ENCODE measurements around the gene SLIT3.
"Not testable (repeated sequence)": the region's sequence is repeated elsewhere in the genome, so short reads cannot be mapped to it uniquely, and the experiment has no call there.

Gene SLIT3

DNA sequence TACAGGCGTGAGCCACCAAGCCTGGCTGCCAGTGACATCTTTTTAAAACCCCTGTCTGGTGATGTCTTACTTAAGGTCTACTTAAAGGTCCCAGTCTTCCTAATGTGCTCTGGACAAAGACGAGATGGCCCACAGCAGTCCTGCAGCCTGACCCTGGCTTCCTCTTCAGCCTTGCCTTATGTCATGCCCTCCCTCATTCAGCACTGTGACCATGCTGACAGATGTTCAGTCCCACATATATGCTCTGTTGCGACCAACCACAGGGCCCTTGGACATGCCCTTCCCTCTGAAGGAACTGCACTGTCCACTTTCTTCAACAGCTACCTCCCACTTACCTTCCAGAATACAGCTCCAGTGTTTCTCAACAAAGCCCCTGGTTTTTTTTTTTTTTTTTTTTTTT lies 548.9 kb downstream of the SLIT3 start:
- DNase-seq (ENCODE audit: low spot score) (no peak), FAIRE-seq (no peak)

DNA sequence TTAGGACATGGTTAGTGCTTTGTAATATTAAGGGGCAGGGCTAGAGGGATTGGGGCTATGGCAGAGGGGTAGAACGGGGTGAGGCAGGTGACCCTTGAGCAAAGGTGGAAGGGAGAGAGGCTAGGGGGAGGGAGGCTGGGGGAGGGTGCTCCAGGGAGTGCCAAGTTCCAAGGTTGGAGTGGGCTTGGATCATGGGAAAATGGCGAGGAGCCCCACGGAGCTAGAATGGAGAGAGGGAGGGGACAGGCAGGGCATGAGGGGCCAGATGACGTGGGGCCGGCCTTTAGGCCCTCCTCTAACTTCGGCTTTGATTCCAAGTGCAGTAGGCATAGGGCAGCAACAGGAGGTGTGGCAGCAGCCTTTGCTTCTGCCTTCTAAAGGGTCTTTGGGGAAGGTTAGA lies 550.0 kb downstream of the SLIT3 start:
- FAIRE-seq (no peak), DNase-seq (ENCODE audit: low spot score) (no peak)

DNA sequence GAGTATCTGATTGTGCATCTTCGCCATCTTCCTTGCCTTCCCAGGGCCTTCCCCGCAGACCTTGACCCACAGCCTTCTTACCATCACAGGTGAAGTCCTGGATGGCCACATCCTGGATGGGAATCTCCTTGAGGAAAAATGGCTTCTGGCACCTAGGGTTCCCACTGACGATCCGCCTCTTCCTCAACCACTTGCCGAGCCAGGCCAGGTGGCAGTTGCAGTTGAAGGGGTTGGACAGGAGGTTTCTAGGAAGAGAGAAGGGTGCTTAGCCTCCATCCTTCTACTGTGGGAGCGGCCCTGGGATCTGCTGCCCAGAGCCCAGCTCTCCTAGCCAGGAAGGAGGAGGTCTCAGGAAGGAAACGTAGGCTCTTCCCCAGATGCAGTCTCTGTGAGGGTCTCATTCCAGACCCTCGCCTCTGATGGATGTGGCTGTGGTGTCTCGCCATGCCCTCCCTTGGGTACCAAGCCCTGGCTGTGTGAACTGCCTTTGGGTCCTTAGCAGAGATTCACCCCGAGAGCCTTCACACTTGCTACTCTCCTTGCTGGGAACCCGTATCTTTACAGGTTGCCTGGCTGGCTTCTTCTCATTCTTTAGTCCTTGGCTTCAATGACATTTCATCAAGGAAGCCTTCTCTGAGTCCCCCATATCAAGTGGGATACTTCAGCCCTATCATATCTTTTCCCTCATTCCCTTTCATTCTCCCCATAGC lies 551.4 kb downstream of the SLIT3 start:
- no peak for FAIRE-seq
- no peak for DNase-seq (ENCODE audit: low spot score)

DNA sequence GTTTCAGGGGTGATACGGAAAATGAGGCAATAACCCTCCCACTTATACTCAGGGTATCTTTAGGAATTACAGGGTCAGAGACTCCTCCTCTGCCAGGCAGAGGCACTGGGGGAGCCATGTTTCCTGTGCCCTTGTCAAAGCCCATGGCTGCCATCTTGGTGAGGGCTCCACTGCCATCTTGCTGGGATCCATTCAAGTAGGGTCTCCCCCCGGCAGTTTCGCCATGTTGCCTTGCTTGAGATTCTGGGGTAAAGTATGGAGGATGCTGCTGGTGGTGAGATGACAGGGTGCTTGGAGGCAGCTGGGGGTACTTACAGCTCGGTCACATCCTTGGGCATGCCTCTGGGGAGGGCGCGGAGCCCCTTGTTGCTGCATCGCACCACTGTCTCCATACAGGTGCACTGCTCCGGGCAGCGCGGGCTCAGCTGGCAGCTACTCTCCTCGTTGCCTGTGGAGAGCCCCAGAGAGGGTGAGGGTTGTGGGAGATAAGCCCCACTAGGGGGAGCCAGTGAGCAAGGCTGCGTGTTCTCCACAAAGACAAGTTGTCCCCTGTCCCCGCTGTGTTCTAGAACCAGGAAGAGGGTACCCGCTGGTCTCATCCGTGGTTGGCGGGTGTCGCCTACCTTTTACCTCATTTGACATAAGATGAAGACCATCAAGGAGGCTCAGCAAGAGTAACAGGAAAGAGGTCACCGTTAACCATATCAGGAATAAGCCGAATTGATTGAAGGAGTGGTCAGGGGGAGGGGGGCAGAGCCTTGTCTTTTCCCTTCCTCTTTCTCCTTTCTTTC lies 552.8 kb downstream of the SLIT3 start:
- no peak for FAIRE-seq
- peak; percentile 36 for DNase-seq (ENCODE audit: low spot score)

DNA sequence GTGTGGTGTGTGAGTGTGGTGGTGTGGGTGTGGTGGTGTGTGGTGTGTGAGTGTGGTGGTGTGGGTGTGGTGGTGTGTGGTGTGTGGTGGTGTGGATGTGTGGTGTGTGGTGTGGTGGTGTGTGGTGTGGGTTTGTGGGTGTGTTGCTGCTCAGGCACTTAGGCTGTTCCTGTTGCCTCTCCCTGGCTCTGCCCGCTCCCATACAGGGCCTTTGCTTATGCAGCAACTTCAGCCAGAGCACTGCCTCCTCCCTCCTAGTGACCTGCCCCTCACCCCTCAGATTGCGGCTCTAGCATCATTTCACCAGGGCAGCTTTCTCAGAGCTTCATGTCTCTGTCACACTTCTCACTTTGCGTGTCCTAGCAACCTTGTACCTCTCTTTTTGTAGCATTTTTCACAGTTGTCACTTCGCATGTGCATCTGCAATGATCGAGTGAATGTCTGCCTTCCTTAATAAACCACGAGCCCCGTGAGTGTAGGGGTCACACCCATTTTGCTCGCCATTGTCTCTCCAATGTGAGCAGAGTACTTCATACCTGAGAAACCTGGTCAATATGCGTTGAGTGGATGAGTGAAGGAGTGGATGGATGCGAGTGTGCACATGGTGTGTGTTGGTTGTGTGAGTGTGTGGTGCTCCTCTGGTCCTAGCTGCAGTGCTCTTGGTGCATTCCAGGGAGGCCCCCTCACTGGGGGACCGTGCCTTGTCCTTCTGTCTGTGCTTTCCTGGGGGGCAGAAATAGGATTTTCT lies 553.9 kb downstream of the SLIT3 start:
- no peak for DNase-seq (ENCODE audit: low spot score)

DNA sequence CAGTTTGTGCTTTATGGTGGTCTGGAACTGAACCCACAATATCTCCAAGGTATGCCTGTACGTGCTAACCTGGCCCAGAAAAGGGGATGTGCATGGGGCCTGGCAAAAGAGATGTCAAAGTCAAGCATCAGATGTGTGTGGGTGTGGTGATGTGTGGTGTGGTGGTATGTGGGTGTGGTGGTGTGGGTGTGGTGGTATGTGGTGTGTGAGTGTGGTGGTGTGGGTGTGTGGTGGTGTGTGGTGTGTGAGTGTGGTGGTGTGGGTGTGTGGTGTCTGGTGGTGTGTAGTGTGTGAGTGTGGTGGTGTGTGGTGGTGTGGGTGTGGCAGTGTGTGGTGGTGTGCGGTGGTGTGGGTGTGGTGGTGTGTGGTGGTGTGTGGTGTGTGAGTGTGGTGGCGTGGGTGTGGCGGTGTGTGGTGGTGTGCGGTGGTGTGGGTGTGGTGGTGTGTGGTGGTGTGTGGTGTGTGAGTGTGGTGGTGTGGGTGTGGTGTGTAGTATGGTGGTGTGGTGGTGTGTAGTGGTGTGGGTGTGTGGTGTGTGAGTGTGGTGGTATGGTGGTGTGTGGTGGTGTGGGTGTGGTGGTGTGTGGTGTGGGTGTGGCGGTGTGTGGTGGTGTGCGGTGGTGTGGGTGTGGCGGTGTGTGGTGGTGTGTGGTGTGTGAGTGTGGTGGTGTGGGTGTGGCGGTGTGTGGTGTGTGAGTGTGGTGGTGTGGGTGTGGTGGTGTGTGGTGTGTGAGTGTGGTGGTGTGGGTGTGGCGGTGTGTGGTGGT lies 554.6 kb downstream of the SLIT3 start:
- peak; percentile 100 for FAIRE-seq
- not testable (repeated sequence) for DNase-seq (ENCODE audit: low spot score)

More for the DNA sequence above, 553.9 kb downstream of the SLIT3 start:
- no peak for FAIRE-seq

DNA sequence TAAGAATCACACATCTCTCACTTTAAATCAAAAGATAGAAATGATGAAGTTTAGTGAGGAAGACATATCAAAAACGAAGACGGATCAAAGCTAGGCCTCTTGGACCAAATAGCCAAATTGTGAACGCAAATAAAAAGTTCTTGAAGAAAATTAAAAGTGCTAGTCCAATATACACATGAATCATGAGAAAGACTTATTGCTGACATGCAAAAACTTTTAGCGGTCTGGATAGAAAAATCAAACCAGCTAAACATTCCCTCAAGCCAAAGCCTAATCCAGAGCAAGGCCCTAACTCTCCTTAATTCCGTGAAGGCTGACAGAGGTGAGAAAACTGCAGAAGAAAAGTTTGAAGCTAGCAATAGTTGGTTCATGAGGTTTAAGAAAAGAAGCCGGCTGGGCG lies 557.3 kb downstream of the SLIT3 start:
- FAIRE-seq (no peak), DNase-seq (ENCODE audit: low spot score) (no peak)

DNA sequence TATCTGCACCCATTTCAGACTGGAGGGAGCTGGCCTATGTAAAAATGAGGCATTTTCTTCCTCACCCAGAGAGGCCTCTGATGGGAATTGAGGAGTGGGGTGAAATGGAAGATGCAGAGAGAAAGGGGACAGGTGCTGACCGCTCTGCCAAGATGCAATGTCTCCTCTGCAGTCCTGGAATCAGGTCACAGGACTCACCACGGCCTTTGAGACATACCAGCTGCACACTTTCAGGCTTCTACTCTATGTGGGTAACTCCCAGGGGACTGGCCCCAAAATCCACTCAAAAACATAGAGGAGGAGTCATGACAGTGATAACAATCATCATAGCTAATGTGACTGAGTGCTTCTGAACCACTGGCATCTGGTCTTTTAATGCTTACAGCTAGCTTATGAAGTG lies 558.6 kb downstream of the SLIT3 start:
- not testable (repeated sequence) for FAIRE-seq; DNase-seq (ENCODE audit: low spot score)

DNA sequence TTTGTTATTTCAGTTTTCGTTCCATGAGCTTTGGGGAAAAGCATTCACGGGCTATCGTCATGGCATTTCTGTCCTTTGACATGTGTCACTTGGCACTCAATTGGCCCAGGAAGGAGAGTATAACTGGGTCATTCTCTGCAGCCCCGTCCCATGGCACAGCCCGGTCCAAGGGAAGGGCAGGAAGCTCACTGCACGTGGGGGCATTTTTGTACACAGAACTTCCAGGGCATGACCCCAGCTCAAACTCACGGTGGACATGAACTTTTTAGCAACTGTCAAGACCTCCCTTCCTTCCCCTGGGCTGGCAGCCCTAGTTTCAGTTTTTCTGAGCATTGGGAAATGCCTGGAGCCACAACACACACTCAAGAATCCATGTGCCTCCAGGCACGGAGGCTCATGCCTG lies 560.1 kb downstream of the SLIT3 start:
- DNase-seq (ENCODE audit: low spot score): no peak
- no peak for FAIRE-seq

DNA sequence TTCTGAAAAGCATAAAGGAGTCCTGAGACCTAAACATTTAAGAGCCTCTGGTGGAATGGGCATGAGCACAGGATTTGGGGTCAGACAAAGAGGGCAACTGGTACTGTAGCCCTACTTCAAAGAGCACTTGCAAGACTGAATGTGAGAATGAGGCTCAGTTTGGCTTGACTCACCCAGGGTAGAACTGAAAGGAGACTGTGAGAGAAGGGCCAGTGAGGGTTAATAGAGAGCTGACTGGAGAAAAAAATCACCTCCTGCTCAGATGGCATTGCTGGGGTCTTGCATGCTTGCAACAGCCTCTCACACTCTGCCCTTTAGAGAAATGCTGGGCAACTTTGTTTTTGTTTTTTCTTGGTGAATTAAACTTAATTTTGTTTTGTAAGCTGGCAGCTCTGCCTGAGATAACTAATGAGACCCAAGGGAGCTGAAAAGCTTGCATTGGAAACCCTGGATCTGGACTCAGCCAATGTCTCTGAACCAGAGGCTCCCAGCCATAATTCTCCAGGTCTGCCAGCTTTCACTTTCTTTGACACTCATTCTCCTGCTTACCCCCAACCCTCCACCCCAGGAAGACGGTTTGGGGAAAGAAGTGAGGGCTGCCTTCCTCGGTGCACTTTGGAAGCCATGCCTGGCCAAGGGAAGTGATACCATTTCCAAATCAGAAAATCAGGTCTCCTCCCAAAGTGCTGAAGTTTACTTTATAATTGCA lies 560.7 kb downstream of the SLIT3 start:
- DNase-seq (ENCODE audit: low spot score): no peak
- FAIRE-seq: no peak

DNA sequence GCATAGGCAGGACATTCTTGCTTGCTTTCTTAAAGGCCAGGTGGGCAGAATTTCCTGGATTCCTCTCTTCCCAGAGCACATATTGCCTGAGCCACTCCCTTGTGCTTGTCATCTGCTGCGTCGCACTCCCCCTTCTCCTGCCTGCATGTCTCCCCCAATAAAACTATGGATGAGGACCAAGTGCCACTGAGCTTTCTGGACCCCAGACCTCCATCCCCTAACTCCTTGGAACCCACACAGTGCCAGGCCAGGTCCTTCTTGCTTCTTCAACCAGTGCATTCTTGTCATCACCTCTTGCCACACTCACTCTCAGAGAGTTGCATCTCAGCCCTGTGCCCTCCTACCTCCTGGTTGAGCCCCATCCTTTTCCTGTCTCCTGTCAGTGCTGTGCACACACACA lies 563.9 kb downstream of the SLIT3 start:
- DNase-seq (ENCODE audit: low spot score) (no peak), FAIRE-seq (no peak)

DNA sequence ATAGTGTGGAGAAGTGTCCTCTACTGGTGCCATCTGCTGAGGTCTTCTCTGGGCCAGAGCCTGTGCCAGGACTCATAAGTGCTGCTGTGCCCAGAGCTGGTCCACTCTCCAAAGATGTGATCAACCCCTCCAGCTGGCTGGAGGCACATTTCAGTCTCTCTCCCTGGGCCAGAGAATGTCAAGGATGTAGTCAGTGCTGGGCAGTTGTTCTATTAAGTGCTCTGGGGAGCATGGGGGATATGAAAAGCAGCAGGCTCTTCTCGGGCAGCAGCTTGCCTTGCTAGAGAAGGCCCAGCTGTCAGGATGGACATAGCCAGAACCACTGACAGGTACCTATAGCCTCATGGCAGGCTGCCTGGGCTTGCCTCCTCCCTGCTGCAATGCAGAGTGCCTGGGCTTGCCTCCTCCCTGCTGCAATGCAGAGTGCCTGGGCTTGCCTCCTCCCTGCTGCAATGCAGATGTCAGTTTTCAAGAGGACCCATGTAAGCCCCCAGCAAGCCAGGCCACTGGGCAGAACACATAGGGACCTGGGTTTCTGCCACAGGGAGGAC lies 564.6 kb downstream of the SLIT3 start:
- FAIRE-seq (no peak), DNase-seq (ENCODE audit: low spot score) (no peak)

DNA sequence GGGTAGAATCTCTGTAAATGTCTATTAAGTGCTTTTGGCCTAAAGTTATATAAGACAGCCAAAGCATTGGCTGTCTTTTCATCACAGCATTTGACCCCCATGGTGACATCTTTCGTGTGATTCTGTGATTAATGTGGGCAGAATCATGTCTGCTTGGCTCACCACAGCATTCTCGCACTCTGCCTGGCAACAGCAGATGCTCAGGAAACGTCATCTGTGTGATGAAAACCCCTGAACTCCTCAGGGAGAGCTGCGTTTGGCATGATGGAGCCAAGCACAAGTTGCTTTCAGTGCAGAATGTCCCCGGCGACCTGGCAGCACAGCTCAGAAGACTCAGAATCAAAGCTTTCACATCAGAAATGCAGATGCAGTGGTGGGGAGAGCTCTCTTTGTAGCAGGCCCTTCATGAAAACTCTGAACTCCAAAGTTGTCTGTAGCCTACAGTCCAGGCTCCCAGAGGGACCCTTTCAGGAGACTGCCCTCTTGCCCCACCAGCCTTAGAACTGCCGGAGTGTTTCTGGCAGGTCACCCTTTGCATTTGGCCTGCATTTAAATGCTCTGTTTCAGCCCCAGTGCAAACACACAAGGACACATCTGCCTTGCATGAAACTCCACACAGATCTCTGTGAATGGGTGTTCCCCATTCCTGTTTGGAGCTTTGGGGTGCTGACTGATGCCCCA lies 566.2 kb downstream of the SLIT3 start:
- no peak for DNase-seq (ENCODE audit: low spot score)
- FAIRE-seq: no peak

DNA sequence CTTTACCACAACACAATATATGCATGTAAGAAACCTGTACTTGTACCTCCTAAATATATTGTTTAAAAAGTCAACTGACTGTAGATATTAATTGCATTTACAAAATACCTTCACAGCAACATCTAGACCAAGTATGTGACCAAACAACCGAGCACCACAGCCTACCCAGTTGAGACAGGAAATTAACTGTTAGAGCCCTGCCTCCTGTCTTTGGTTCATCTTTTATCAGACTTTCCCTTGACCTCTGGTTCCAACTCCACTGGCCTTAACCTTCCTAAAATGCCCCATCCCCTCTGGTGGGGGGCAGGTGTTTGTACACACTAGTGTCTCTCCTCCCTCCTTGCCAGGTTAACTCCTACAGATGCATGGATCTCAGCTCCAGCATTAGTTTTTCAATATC lies 566.8 kb downstream of the SLIT3 start:
- no peak for DNase-seq (ENCODE audit: low spot score)

DNA sequence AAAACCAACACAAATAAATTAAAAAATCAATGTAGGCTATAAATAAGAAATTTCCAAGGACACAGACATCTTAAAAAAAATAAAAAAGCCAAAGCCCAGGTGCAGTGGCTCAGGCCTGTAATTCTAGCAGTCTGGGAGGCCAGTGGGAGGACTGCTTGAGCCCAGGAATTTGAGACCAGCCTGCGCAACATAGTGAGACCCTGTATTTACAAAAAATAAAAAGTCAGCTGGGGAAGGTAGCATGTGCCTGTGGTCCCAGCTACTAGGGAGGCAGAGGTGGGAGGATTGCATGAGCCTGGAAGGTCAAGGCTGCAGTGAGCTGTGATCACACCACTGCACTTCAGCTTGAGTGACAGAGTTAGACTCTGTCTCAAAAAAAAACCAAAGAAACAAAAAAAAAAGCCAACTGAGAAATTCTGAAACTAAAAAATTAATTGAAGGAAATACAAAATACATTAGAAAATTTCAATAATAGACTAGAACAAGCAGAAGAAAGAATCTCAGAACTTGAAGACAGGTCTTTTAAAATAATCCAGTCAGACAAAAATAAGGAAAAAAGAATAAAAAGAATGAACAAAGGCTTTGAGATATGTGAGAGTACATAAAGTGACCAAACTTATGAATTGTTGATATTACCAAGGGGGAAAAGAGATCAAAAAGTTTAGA lies 572.3 kb downstream of the SLIT3 start:
- no peak for DNase-seq (ENCODE audit: low spot score)
- no peak for FAIRE-seq

More for the DNA sequence above, 566.8 kb downstream of the SLIT3 start:
- no peak for FAIRE-seq

DNA sequence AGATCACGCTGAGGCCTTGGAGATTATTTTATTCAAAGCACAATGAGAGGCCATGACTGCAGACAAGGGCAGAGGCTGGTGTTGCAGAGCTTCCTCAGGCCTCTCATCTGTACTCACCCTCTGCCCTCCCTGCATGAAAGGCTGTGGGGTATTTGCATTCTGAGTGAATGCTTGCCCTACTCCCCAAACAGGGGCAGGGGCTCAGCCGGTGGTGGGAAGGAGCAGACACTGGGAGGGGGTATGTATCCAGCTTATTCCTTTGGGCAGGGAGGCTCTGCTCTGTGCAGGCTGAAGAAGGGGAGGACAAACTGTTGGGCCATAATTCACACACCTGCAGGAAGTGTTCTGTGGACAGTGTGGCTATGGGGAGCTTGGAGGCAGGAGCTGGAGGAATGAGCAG lies 573.4 kb downstream of the SLIT3 start:
- no peak for FAIRE-seq
- DNase-seq (ENCODE audit: low spot score): no peak

DNA sequence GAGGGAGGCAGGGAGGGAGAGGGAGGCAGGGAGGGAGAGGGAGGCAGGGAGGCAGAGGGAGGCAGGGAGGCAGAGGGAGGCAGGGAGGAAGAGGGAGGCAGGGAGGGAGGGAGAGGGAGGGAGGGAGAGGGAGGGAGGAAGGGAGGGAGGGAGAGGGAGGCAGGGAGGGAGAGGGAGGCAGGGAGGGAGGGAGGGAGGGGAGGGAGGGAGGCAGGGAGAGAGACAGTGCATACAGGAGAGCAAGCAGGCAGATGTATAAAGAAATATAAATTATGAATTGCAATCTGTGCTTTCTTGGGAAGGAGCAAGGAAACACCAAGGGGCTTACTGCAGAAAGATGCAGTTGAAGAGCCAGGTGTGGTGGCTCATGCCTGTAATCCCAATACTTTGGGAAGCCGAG lies 574.6 kb downstream of the SLIT3 start:
- FAIRE-seq: no peak

DNA sequence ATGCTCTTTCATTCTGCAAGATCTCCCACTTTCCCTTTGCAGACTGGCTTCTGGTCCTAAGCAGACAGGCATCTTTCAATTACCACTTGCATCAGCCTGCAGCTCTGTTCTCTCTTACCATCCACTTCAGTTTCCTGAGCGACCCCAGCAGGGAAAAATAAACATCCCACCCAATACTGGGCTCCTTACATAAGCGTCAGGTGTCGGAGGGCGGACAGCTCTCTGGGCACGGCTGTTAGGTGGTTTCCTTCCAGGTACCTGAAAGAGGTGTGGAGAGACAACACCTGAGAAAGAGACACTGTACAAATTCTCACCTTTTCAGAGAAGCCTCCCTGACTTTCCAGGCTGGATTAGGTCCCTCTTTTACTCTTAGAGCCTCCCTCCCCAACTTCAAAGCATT lies 576.7 kb downstream of the SLIT3 start:
- no peak for DNase-seq (ENCODE audit: low spot score)
- no peak for FAIRE-seq

More for the DNA sequence above, 574.6 kb downstream of the SLIT3 start:
- DNase-seq (ENCODE audit: low spot score): no peak

DNA sequence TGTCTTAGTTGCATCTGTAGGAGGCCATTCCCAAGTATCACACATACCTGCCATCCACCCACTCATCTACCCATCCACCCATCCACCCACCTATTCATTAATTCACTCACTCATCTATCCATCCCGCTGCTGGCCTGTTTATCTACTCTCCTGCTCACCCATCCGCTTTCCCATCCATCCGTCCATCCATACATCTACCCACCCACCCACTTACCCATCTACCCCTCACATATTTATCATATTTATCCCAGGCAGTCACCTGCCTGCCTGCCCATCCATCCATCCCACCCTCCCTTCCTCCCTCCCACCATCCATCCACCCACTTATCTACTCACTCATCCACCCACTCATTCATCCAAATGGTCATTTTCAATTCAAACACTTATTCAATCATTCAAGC lies 577.9 kb downstream of the SLIT3 start:
- DNase-seq (ENCODE audit: low spot score): no peak
- no peak for FAIRE-seq
